H9 (cell line): Measurements from ENCODE around the gene GAK. TPM values are rescaled to one million over a fixed set of nuclear protein-coding genes. Genes with fewer than 3 reads are reported as not detected.

ENCODE experiments used
- DNase-seq: peaks from one replicate; pipeline ENCODE4 v3.0.0-alpha.2; 2017
- H2AFZ ChIP-seq: one replicate; pipeline ENCODE4 v1.6.1; 2013; ENCODE audit warnings: mild to moderate bottlenecking, low read length, control low read depth, moderate library complexity
- H2AK5ac ChIP-seq: 2 replicates; pipeline ENCODE4 v1.6.1; 2013; ENCODE audit warnings: low read length, control low read depth, mixed read lengths; ENCODE audit not compliant: insufficient read length
- H2BK120ac ChIP-seq: one replicate; pipeline ENCODE4 v1.6.1; 2013; ENCODE audit warnings: low read depth, mild to moderate bottlenecking, low read length, control low read depth, inconsistent platforms; ENCODE audit not compliant: poor library complexity, severe bottlenecking
- H2BK12ac ChIP-seq: 2 replicates; pipeline ENCODE4 v1.6.1; 2013; ENCODE audit warnings: low read length, control low read depth, mixed read lengths, low read depth; ENCODE audit not compliant: insufficient read length
- H2BK15ac ChIP-seq: 2 replicates; pipeline ENCODE4 v1.6.1; 2013; ENCODE audit warnings: low read depth, low read length, control low read depth
- H2BK20ac ChIP-seq: one replicate; pipeline ENCODE4 v1.6.1; 2013; ENCODE audit warnings: low read depth, mild to moderate bottlenecking, low read length, control low read depth, inconsistent platforms; ENCODE audit not compliant: poor library complexity, severe bottlenecking
- H2BK5ac ChIP-seq: 2 replicates; pipeline ENCODE4 v1.6.1; 2013; ENCODE audit warnings: low read length, control low read depth, mixed read lengths; ENCODE audit not compliant: insufficient read length
- H3K14ac ChIP-seq: 2 replicates; pipeline ENCODE4 v1.6.1; 2013; ENCODE audit warnings: low read length, control low read depth; ENCODE audit not compliant: insufficient read depth
- H3K18ac ChIP-seq: 2 replicates; pipeline ENCODE4 v1.6.1; 2013; ENCODE audit warnings: low read depth, mild to moderate bottlenecking, mixed read lengths, low read length, control low read depth; ENCODE audit not compliant: insufficient read length
- H3K23ac ChIP-seq: 2 replicates; pipeline ENCODE4 v1.6.1; 2013; ENCODE audit warnings: low read length, control low read depth, mixed read lengths, low read depth; ENCODE audit not compliant: insufficient read length
- H3K23me2 ChIP-seq: 2 replicates; pipeline ENCODE4 v1.6.1; 2013; ENCODE audit warnings: low read depth, mild to moderate bottlenecking, mixed read lengths, low read length, control low read depth; ENCODE audit not compliant: insufficient read length, poor library complexity, severe bottlenecking
- H3K27ac ChIP-seq: 2 replicates; pipeline ENCODE4 v1.5.1; 2013; ENCODE audit warnings: low read length, control low read depth, mixed read lengths, low read depth; ENCODE audit not compliant: insufficient read length
- H3K27me3 ChIP-seq: 2 replicates; pipeline ENCODE4 v1.6.1; 2013; ENCODE audit warnings: low read length, control low read depth, inconsistent platforms; ENCODE audit not compliant: insufficient read depth
- H3K4ac ChIP-seq: 2 replicates; pipeline ENCODE4 v1.6.1; 2013; ENCODE audit warnings: low read depth, mild to moderate bottlenecking, control low read depth, inconsistent platforms, low read length, moderate library complexity
- H3K4me1 ChIP-seq: 2 replicates; pipeline ENCODE4 v1.6.1; 2013; ENCODE audit warnings: low read length, control low read depth, inconsistent platforms; ENCODE audit not compliant: insufficient read depth
- H3K4me2 ChIP-seq: 2 replicates; pipeline ENCODE4 v1.6.1; 2013; ENCODE audit warnings: low read length, control low read depth, mixed read lengths; ENCODE audit not compliant: insufficient read length, insufficient read depth
- H3K56ac ChIP-seq: 2 replicates; pipeline ENCODE4 v1.6.1; 2013; ENCODE audit warnings: low read depth, mild to moderate bottlenecking, mixed read lengths, low read length, control low read depth; ENCODE audit not compliant: insufficient read length
- H3K79me1 ChIP-seq: 2 replicates; pipeline ENCODE4 v1.6.1; 2013; ENCODE audit warnings: low read depth, mild to moderate bottlenecking, moderate library complexity, low read length, control low read depth, inconsistent platforms; ENCODE audit not compliant: insufficient read depth, poor library complexity, severe bottlenecking
- H3K79me2 ChIP-seq: 2 replicates; pipeline ENCODE4 v1.6.1; 2013; ENCODE audit warnings: low read length, control low read depth, inconsistent platforms; ENCODE audit not compliant: insufficient read depth
- H3K9ac ChIP-seq: 2 replicates; pipeline ENCODE4 v1.6.1; 2013; ENCODE audit warnings: low read length, control low read depth, mixed read lengths; ENCODE audit not compliant: insufficient read length; ENCODE audit errors: extremely low read depth
- H3K9me3 ChIP-seq: one replicate; pipeline ENCODE4 v1.6.1; 2013; ENCODE audit warnings: low read depth, low read length, inconsistent platforms; ENCODE audit not compliant: control insufficient read depth
- H3T11ph ChIP-seq: one replicate; pipeline ENCODE4 v1.6.1; 2013; ENCODE audit warnings: mild to moderate bottlenecking, low read length, control low read depth, inconsistent platforms
- H4K20me1 ChIP-seq: one replicate; pipeline ENCODE4 v1.6.1; 2013; ENCODE audit not compliant: control insufficient read depth, insufficient read length, insufficient read depth
- H4K5ac ChIP-seq: 2 replicates; pipeline ENCODE4 v1.6.1; 2013; ENCODE audit warnings: low read depth, mild to moderate bottlenecking, mixed read lengths, low read length, control low read depth; ENCODE audit not compliant: insufficient read length
- H4K8ac ChIP-seq: replicated peaks from 2 replicates; pipeline ENCODE4 v1.6.1; 2013; ENCODE audit warnings: low read length, control low read depth, mixed read lengths, low read depth; ENCODE audit not compliant: insufficient read length
- H4K91ac ChIP-seq: 2 replicates; pipeline ENCODE4 v1.6.1; 2013; ENCODE audit warnings: low read depth, mild to moderate bottlenecking, moderate library complexity, mixed read lengths, low read length, control low read depth; ENCODE audit not compliant: insufficient read length
- H3K27ac Mint-ChIP-seq, 3 experiments: 2 replicates in 2 of 3; 3 replicates in 1 of 3; pipeline ENCODE4 v1.8.0; 2020 to 2021; ENCODE audit warnings: mixed read lengths in 3 of 3, mild to moderate bottlenecking in 1 of 3, moderate library complexity in 1 of 3
- H3K27me3 Mint-ChIP-seq: 2 replicates; pipeline ENCODE4 v1.8.0; 2021; ENCODE audit warnings: low read depth, mild to moderate bottlenecking, moderate library complexity, mixed read lengths
- H3K36me3 Mint-ChIP-seq, 3 experiments: 2 replicates in 2 of 3; 3 replicates in 1 of 3; pipeline ENCODE4 v1.8.0; 2020 to 2021; ENCODE audit warnings: low read depth in 3 of 3, mixed read lengths in 3 of 3; ENCODE audit not compliant: insufficient read depth in 1 of 3
- H3K4me1 Mint-ChIP-seq, 2 experiments: 2 replicates each; pipeline ENCODE4 v1.8.0; 2020; ENCODE audit warnings: mixed read lengths in 2 of 2
- H3K4me3 Mint-ChIP-seq, 2 experiments: 2 replicates in 1 of 2; 3 replicates in 1 of 2; pipeline ENCODE4 v1.8.0; 2020 to 2021; ENCODE audit warnings: mild to moderate bottlenecking in 2 of 2, mixed read lengths in 2 of 2, moderate library complexity in 1 of 2
- H3K9me3 Mint-ChIP-seq, 2 experiments: 2 replicates in 1 of 2; 3 replicates in 1 of 2; pipeline ENCODE4 v1.8.0; 2020; ENCODE audit warnings: mild to moderate bottlenecking in 2 of 2, mixed read lengths in 2 of 2, moderate library complexity in 1 of 2
- whole genome bisulfite sequencing: extraction: QIAGEN DNeasy Blood & Tissue Kit; methylation state at CpG from one replicate; pipeline ENCODE4 v1.1.7; 2013; ENCODE audit warnings: missing lambda C conversion rate, low lambda C conversion rate, mixed read lengths; ENCODE audit not compliant: insufficient read length; ENCODE audit errors: extremely low coverage; 5-methylcytosine and 5-hydroxymethylcytosine counted together
- total RNA-seq: library from RNA; stranded (reverse); gene quantifications from 2 replicates; pipeline ENCODE4 v1.2.1, GENCODE V29; 2021
- TF ChIP-seq, protein P1 (sequence below): fragments of 200-600 bp; sonication (generic); conservative IDR thresholded peaks from 3 replicates; pipeline ENCODE4 v1.8.0; 2021; ENCODE audit warnings: antibody characterized with exemption, mild to moderate bottlenecking

Gene GAK
- total RNA-seq, 1 experiment from 2014 or later, result 80.7 TPM

DNA sequence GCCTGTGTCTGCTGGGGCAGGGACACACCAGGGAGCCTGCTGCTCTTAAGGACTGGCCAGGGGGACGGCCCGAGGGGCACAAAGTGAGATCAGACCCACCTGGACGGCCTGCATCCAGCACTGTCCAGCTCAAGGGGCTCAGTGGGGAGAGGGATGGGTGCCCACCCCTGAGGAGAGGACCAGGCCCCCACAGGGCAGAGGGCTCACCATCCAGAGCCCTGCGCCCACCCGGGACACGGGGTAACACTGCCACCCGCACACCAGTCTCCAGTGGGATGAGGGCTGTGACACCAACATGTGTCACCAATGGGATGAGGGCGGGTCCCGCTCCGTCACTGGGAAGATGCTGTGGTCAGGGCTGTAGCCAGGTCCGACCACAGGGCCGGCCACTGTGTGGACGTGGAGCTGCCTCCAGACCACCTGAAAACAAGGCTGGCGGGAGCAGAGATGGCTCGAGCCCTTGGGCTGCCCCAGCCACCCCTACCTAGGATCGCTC is 28.1 kb upstream of the GAK start:
- Histone ChIP-seq H4K5ac (no peak overlapping the region), H2BK120ac (no peak overlapping the region), H3K79me2 (no peaks in the 10 kb centered on the region), H2BK20ac (no peak overlapping the region), H3K9ac (no peak overlapping the region), H3K79me1 (no peaks in the 10 kb centered on the region), H3K27ac (no peak overlapping the region), H3K56ac (no peak overlapping the region), H3K9me3 (no peaks in the 10 kb centered on the region), H3K14ac (no peak overlapping the region), H3K23ac (no peak overlapping the region), H4K20me1 (no peaks in the 10 kb centered on the region), H3K23me2 (no peaks in the 10 kb centered on the region), H3K4me2 (no peak overlapping the region), H4K91ac (no peak overlapping the region), H3T11ph (no peak overlapping the region), H4K8ac (no peak overlapping the region), H3K4me1 (no peaks in the 10 kb centered on the region), H3K27me3 (no peaks in the 10 kb centered on the region), H3K4ac (no peak overlapping the region), H2BK15ac (no peak overlapping the region), H2BK12ac (no peak overlapping the region), H2AK5ac (no peak overlapping the region), H2BK5ac (no peak overlapping the region), H2AFZ (no peak overlapping the region), H3K18ac (no peak overlapping the region)
- no peak for DNase-seq
- no peak overlapping the region for H3K4me3 Mint-ChIP-seq
- peaks cover 0 to 5% (median 0%) of the 10 kb centered on the region in 3 experiments; a peak in 1 of 7 replicates for H3K36me3 Mint-ChIP-seq
- H3K9me3 Mint-ChIP-seq, result no peaks in the 10 kb centered on the region
- H3K4me1 Mint-ChIP-seq, result no peaks in the 10 kb centered on the region
- no peaks in the 10 kb centered on the region for H3K27me3 Mint-ChIP-seq
- H3K27ac Mint-ChIP-seq, result no peak overlapping the region
- TF ChIP-seq, protein P1, sequence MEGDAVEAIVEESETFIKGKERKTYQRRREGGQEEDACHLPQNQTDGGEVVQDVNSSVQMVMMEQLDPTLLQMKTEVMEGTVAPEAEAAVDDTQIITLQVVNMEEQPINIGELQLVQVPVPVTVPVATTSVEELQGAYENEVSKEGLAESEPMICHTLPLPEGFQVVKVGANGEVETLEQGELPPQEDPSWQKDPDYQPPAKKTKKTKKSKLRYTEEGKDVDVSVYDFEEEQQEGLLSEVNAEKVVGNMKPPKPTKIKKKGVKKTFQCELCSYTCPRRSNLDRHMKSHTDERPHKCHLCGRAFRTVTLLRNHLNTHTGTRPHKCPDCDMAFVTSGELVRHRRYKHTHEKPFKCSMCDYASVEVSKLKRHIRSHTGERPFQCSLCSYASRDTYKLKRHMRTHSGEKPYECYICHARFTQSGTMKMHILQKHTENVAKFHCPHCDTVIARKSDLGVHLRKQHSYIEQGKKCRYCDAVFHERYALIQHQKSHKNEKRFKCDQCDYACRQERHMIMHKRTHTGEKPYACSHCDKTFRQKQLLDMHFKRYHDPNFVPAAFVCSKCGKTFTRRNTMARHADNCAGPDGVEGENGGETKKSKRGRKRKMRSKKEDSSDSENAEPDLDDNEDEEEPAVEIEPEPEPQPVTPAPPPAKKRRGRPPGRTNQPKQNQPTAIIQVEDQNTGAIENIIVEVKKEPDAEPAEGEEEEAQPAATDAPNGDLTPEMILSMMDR, result no peak
- WGBS, result no CpG with 5 or more reads among the region's 16 CpGs
